ELR (cell line): ENCODE results near the gene PON1.

ENCODE experiments used
- DNase-seq: peaks from one replicate; pipeline ENCODE4 v3.0.0-alpha.2; 2015; ENCODE audit warnings: low read depth

The PON1 gene

DNA sequence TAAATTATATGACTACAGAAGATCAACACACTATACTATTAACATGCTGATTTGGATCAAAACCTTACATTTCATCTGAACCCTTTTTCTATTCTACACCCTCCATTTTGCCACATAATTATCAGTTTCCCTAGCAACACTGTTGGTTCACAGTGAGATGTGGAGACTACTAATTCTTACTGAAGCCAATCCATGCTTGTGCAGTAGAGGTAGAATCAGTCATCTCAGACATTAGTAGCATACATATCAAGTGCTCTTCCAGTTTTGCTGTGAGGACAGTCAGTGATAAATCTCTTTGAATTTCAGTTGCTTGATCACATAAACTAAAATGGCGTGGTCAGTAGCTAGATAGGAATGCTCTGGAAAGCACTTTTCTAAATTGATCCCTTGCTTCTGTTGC is 70.3 kb downstream of the PON1 start:
- no peak for DNase-seq

DNA sequence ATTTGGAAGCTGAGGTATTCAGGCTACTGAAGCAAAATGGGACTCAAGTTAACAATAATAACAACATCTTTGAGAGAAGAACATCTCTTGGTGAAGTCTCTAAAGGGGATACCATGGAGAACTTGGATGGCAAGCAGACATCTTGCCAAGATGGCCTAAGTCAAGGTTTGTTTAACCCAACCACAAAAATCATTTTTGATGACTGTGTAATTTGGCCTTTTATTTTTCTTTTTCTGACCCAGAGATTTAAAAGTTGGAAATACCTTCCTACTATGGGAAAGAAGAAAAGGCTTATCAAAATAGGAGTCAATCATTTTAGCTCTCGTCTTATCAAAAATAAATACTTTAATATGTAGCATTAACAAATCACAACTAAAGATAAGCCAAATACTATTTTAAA is 72.4 kb downstream of the PON1 start:
- no peak for DNase-seq

DNA sequence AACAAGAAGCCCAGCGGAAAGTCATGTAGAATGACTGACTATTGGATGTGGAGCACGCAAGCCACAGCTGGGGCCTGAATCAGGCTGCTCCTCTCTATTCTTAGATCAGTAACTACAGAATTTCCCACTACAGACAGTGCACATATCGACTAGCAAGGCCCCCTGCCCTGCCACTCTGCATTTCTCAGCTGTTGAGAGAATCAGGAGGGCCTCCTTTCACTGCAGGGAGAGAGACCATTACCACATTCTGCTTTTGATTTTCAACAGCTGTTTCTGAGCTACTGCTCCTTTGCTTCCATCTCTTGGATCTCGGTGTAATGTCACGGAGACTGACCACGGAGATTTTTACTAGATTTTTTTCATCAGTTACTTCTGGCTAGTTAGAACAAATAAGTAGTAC is 73.8 kb downstream of the PON1 start:
- no peak for DNase-seq
